22Rv1 (cell line): ENCODE measurements around the gene SERGEF.

Experiments
- CTCF ChIP-seq: fragments of 450-650 bp; IDR thresholded peaks from 2 replicates; pipeline ENCODE4 v1.5.1; 2017; ENCODE audit warnings: mild to moderate bottlenecking
- ZFX ChIP-seq: fragments of 450-650 bp; IDR thresholded peaks from 2 replicates; pipeline ENCODE4 v1.6.1; 2017; ENCODE audit warnings: antibody characterized with exemption, borderline replicate concordance

- no peak for TF ChIP-seq CTCF
- no peak for TF ChIP-seq ZFX
These were observed 259.7 kb downstream of the SERGEF start for GRCh38 chr11:17753153-17753552.
